ENCODE measurements around the gene FLG2.
A peak's percentile ranks its signal among the peaks of the same experiment; 100 is the strongest.

Gene FLG2

DNA sequence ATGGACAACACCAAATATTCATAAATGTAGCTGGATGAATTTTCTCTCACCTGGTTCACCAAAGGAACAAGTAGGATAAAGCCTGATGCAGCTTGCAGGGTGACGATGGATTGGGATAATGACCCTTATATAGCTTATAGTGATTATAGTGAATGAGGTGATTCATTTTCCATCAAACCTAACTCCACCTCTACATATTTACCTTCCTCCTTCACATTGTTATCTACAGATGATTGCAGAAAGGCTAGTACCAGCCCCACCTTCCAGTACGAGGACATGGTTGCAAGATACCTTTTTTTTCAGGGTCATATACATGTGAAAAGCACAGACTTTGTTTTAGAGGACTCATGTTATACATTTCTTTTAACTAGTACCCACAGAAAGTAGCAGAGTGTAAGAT lies at the start of gene FLG2:
FLG2 (minus strand) TSS at position 101 of the 400 bp plus-strand sequence. CDS start 1,122 bp downstream, outside the sequence.
- no peak for DNase-seq (ENCODE audit: low read depth)

DNA sequence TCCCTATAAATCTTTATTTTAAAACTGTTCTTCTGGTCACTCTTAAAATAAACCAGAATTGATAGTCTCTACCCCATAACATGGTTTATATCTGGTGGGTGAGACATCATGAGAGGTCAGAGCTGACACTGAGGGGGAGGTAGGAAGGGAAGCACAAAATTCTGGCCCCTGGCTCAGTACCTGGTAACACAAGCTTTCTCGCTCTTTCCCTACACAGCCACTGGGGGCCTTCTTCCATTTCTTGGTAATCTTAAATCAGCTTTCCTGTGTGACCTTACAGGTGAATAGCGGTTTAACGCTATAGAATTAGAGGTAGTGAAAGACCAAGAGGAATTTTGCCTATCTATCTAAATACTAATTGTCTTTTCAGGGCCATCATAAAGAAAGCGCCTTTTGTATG lies 48.9 kb upstream of the FLG2 start:
- no peak for DNase-seq (ENCODE audit: low read depth)

DNA sequence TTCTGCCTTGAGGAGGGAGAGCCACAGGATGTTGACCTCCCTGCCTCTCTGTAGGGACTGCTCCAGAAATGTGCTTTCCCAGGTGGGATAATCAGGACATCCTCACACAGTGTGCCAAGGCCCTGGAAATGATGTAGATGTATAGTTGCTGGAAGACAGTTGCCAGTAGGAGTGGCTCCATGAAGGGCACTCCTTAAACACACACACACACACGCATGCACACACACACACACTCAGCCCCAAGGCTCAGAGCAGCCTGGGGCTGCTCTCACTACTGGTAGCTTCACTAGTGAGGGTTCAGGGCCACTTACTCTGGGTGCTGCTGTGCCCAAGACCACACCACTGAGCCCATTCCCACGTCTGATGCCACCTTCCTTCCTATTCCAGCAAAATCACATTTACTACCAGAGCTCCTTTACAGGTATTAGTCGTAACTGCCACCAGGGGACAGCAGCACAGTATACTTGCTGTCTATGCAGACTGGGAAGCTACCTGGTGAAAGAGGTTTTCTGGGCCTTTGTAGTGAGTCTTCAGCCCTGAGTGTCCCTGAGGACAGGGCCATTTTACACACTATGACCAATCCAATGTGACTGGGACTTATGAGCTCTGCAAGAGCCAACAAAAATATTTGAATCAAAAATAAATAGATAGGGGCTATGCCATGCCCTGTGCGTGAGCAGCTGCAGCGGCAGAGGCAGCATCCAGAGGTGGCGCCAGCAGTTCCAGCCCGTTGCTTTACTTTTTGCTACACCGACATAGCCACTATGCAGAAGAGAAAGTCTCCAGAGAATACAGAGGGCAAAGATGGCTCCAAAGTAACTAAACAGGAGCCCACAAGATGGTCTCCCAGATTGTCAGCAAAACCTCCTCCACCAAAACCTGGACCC lies 39.2 kb upstream of the FLG2 start:
- no peak for DNase-seq (ENCODE audit: low read depth)

DNA sequence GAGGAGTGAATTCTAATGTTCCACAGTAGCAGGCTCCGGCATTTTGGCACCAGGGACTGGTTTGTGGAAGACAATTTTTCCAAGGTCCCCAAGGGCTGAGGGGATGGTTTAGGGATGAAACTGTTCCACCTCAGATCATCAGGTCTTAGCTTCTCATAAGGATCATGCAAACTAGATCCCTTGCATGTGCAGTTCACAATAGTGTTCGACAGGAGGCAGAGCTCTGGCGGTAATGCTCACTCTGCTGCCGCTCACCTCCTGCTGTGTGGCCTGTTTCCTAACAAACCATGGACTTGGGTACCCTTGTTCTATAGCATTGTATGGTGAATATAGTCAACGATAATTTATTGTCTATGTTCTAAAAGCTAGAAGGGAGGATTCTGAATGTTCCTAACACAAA lies 37.7 kb upstream of the FLG2 start:
- no peak for DNase-seq (ENCODE audit: low read depth)

DNA sequence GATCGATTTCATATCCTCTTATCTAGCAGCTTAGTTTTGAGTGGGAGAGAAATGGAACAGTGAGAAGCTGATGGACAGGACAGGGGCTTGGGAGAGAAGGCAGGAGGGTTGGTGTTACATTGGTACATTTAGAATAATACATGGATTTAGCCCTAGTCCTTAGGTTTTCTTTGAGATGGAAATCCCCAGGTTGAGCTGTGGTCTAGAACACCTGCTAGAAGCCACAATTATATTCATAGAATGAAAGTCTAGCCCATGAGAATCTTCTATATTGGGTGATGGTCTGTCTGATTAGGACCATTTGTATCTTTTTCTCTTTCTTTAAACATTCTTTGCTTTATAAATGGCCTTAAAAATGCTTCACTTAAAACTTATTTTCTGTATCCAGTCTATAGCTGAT lies 34.3 kb upstream of the FLG2 start:
- DNase-seq (ENCODE audit: low read depth) = no peak

DNA sequence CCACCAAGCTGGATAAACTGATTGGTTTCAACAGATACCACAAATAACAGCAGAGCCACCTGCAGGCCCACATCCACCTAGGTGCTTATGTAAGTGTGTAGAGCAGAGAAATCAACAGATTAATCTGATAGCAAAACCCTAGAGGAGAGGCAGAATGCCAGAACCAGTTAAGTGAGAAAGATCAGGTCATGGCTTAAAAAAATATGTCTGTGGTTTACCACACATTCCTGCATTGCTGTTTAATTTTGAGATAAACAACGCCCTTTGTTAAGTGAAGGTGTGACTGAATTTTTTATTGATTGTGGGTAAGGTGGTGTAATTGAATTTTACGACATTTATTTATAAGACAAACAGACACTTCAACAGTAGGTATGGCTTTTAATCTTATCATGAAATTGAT lies 33.1 kb upstream of the FLG2 start:
- DNase-seq (ENCODE audit: low read depth) = no peak

DNA sequence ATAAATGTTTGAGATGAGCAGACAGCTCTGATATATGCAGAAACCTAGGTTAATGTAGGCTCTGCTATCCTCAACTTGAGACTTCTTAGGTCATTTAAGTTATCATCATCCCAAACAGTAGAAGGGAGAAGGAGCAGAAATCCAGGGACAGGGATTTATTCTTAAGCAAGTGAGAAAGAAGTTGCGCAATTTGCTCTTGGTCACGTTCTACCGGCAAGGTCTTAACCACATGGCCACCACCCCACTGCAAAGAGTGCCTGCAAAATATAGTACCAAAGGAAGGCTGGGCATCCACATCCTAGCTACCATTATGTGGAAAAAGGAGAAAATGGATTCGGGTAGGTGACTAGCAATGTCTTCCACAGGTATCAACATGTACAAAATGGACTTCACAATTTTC lies 29.1 kb upstream of the FLG2 start:
- DNase-seq (ENCODE audit: low read depth) = no peak

DNA sequence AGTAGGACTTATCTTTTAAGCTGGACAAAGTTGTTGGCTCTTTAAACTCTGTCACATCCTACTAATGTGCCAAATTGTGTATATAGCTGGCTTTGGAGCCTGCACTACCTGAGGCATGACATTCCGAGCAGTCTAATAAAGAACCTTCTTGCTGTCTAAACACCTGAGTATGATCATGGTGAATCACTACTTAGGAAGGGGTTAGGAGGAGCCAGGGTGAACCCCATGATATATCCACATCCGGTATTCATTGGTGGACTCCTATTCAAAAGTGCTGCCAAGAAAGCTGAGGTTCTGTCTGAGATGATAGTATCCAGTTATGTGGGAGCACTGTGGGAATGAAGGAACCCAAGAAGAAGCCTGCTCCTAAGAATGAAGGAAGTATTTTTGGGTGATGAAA lies 27.1 kb upstream of the FLG2 start:
- DNase-seq (ENCODE audit: low read depth) = no peak

DNA sequence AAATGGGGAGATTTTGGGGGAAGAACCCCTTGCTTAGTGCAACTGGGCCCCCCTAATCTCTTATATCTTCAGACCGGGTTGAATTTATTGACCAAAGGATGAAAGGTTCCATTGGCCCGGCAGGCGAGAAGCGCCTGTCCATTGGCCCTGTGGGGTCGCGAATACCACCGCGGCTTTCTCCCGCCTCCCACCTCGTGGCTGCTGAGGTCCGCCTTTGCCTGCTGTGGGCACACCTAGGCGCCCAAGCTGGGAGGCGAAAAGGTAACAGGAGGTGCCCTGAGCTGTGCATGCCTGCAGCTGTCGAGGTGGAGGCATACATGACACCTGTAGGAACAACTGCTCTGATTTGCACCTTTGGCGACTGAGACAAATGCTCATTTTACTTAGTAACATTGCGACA lies 21.1 kb upstream of the FLG2 start:
- DNase-seq (ENCODE audit: low read depth) = no peak

DNA sequence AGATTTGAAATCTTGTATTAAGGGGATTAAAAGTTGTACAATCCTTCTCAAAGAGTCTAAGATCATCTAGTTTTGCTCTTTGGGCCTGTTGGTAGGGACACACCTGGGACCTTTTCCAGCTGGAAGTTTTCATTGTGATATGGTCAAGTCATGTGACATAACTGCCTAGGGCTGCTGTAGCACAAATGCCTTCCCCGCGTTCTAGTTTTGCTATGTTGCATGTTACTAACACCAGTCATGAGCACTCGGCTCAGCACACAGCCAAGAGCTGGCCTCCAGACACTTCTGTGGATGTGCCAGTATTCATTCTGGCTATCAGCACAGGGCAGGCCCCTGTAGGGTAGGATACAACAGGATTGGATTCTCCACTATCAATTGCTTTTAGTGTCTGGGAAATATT lies 14.6 kb upstream of the FLG2 start:
- DNase-seq (ENCODE audit: low read depth) = no peak

DNA sequence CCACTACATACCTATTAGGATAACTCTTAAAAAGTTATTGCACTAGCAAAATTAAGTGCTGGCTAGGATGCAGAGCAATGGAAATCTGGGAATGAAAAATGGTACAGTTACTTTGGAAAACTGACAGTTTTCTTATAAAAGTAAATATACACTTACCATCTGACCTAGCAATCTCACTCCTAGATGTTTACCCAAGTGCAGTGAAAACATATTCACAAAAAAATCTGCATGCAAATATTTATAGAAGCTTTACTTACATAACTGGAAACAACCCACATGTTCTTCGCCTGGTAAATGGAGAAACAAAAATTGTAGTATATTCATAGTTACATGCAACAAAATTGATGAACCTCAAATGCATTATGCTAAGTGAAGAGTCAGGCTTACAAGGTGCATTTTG lies 12.9 kb upstream of the FLG2 start:
- no peak for DNase-seq (ENCODE audit: low read depth)

DNA sequence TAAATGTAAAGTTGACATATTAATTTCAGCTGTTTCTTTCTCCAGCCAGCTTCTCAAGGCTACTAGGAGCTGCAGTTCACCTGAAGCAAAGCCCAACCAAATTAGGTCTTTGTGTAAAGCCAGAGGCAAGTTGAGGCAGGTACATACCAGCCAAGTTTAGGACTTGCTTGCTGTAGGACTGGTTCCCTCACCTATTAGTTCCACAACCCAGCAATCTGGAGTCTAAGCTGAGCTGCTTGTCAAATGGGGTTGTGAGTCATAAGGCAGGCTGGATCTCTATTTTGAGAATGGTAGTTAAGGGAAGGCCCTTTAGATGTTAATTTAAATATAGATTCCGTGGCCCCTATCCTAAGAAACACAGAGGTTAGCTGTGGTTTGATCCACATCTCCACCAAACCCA lies 7.6 kb upstream of the FLG2 start:
- no peak for DNase-seq (ENCODE audit: low read depth)

DNA sequence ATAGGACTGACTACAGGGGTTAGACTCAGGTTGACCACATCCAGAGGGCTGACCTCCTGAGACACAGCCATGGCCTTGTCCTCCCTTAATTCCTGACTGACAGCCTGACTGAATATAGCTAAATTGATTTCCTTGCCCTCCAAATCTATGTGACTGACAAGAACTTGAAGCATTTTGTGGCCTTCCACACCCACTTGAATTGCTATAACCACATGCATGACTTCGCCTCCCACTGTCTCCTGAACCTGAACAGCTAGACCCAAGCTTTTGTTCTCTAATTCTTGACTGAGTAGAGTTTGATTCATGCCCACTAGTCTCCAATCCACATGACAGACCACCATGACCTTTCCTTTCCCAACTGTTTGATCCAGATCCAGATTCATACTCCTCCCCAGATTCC lies 3.1 kb downstream of the FLG2 start:
- no peak for DNase-seq (ENCODE audit: low read depth)

DNA sequence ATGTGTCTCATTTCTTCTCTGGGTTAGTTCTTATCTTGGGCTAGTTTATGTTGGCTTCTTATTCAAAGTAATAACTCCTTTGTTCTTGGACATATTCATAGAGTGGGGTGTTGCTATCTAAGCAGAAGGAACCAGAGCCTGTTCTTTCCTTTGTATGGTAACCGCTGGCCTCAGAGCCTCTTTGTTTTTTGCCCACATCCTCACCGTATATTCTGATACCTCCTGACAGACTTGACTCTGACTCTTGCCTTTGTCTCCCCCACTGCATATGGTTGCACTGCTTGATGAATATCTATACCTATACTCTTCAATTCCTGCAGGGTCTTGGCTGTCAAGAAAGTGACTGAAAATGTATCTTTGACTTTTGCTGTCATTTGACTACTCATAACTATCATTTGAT lies 10.2 kb downstream of the FLG2 start:
- no peak for DNase-seq (ENCODE audit: low read depth)

DNA sequence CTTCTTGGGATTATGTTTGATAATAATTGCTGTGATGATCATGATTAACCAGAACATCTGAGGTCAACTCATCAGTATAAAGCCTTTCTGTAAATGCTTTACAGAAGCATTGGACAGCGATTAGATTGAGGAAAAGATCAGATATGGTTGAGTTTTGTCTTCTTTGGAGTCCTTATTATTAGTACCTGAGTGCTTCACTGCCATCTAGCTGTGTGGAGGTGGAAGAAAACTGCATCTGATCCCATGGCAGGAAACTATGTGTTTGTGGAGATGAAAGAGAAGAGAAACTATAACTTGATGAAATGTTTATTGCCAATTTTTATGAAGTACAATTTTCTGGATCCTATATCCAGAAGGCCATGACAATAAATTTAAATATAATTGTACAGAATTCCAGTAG lies 11.4 kb downstream of the FLG2 start:
- no peak for DNase-seq (ENCODE audit: low read depth)

DNA sequence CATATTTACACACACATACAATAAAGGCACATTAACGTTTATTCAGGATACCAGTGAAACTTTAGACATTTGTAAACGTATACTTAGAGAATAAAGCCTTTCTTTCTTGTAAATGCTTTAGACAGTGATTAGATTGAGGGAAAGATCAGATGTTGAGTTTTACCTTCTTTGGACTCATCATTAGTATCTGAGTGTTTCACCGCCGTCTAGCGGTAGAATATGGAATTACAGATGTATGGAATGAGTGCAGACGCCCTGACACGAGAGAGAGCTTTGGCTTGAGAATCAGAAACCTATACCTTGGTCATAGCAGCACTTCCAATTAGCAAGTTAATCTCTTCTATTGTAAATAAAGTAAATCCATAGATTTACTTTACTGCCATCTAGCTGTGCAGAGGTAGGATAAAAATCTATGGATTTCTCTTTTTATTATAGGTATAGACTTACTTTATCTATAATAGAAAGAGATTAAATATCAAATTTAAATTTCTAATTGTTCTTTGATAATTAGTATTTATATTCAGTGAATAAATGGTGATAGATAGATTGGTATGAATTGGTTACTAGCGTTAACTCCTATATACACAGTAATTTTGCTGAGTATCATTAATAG lies 12.6 kb downstream of the FLG2 start:
- peak; percentile 45 for DNase-seq (ENCODE audit: low read depth)

DNA sequence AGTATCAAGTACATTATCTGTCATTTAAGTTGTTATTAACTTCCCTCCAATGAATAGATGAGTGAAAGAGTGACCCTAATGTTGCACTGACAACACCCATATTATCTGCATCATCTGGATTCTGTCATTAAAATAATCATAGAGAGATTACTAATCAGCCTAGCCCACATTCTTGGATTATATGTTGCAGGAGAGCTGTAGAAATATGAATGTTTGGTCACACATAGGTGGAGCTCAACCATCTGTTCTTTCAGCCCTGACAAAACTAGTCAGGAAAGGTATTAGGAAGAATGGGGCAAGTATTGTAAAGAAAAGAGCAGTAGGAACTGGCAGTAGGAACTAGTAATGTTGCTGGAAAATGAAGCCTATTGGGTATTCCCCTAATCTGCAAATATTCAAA lies 15.4 kb downstream of the FLG2 start:
- DNase-seq (ENCODE audit: low read depth) = no peak

DNA sequence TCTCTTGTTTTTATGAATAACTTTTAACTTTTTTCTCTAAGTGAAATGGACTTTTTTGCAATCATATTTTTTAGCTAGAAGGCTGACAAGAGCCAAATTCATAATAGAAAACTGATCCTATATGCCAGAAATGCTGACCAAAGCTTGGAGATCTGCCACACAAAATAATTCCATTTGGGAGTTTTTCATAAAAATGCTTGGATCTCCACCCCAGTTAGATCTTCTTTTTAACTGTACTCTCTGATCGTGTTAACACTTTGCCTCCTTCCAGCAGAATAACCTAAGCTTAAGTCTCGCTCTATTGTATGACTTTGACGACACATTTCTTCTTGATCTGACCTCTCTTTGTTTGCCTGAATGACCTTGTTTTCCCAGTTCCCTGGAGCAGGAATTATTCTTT lies 16.8 kb downstream of the FLG2 start:
- peak; percentile 30 for DNase-seq (ENCODE audit: low read depth)

DNA sequence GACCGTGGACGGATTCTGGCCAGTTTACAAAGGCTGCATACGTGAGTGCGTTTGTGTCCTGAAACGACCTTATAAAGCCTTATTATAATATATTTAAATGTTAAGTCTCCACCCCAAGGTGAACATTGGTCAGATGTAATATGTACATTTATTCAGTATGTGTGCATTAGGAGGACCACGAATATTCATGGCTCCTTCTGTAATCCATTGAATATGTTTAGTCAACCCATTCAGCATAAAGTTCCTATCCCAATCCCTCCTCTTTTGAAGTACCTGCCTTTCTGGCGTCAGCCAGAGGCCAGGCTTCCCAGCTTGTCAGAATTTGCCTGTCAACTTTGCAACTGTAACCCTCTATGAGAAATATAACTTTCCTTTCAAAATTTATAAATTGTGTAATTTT lies 24.4 kb downstream of the FLG2 start:
- no peak for DNase-seq (ENCODE audit: low read depth)

DNA sequence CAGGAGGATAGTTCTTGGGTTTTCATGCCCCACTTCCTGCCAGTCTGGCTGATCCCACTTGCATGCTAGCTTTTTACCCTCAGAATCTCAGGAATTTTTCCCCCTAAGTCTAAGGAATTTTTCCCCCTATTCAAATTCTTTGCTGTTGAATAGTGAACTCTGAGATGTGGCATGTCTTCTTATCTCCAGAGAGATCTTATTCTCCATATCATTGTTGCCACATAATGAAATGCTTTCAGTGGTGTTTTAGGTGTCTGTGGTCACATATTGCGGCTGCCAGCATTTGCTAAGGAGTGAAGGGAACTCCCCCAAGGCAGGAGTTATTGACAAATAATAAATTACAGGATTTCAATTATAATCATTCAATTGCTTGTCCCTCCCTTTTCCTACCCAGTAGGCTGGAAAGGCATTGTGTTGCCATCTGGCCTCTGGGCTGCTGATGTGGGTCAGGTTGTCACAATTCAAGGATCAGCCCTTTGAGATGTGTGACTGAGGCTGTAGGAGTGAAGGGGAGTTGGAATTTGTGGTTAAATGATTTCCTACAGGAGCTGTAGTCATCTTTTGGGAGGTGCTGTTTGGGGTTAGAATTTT lies 30.9 kb downstream of the FLG2 start:
- DNase-seq (ENCODE audit: low read depth) = peak; percentile 1

DNA sequence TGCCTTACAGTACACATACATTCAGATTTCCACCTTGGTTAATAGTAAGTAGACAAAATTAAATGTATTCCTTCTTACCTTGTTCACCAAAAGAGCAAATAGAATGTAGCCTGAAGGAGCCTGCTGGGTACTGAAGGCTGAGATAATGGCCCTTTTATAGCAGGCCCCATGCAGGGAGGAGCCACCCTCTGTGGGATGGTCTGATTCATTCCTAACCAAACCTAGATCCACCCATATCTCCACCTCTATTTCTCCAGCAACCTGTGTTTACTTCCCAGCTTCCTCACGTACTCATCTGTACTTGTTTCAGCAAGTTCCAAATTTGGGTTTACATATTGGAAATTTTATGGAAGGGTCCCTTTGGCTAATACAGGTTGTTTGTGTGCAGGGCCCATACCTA lies 34.7 kb downstream of the FLG2 start, which contains the start of gene FLG:
FLG (minus strand) TSS at position 129 of the 400 bp plus-strand sequence. CDS start 9,783 bp downstream, outside the sequence.
- no peak for DNase-seq (ENCODE audit: low read depth)

DNA sequence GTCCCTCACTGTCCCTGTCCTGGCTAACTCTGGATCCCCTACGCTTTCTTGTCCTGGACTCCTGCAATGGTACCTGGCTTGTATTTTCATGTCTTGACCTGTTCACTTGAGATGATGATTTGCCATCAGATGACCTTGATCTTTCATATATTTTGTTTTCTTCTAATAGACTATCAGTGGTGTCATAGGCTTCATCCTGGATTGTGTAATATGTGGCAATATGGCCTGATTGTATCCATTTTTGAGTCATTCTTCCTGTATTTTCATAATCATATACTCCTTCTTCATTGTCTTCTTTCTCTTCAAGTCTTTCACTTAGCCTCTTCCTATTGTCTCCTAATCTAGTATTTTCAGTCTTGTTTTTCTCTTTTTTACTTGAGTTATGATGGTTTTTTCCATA lies 45.8 kb downstream of the FLG2 start:
- no peak for DNase-seq (ENCODE audit: low read depth)

DNA sequence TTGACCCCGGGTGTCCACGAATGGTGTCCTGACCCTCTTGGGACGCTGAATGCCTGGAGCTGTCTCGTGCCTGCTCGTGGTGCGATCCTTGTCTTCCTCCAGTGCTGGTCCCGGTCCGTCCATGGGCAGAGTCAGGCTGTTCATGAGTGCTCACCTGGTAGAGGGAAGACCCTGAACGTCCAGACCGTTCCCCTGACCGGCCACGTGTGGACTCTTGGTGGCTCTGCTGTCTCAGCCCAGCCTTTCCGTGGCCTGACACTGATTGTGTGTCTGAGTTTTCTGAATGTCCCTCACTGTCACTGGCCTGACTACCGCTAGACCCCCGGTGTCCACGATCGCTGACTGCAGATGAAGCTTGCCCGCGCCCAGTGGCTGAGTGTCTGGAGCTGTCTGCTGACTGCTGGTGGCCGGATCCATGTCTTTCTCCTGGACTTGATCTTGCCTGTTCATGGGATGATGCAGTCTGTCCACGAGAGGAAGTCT lies 46.4 kb downstream of the FLG2 start:
- DNase-seq (ENCODE audit: low read depth) = no peak

Measured in stromal cell of bone marrow (primary cell).